Measurements from ENCODE around the gene CD69. TPM values are rescaled to one million over a fixed set of nuclear protein-coding genes. Genes with fewer than 3 reads are reported as not detected.
"Not testable (repeated sequence)": the region's sequence is repeated elsewhere in the genome, so short reads cannot be mapped to it uniquely, and the experiment has no call there.

The CD69 gene
- total RNA-seq, 3 donors from 2014 or later (not counting 1 experiment from before 2014, with no cell fraction given) = 739 to 1,541 (median 990) TPM

GRCh38 chr12:9717070-9717925 is 43.4 kb downstream of the CD69 start:
- DNase-seq = no peak
- H3K27ac Mint-ChIP-seq = no peak overlapping the region
- Histone ChIP-seq H3K27ac (ENCODE audit: low read length) (no peak overlapping the region), H3K4me3 (ENCODE audit: low read length) (no peak overlapping the region), H3K36me3 (ENCODE audit: control insufficient read depth, insufficient read depth, low read length) (no peaks in the 10 kb centered on the region), H3K27me3 (ENCODE audit: control insufficient read depth, insufficient read depth, low read length) (no peaks in the 10 kb centered on the region), H3K4me1 (ENCODE audit: control insufficient read depth, insufficient read depth, low read length) (no peaks in the 10 kb centered on the region), H3K9me3 (ENCODE audit: control insufficient read depth, insufficient read depth, low read length) (no peaks in the 10 kb centered on the region)
- no peak for ATAC-seq
- 97% methylated on average over 13 of the region's 15 CpGs for WGBS (ENCODE audit: insufficient coverage)
- H3K4me3 Mint-ChIP-seq = no peak overlapping the region
- TF ChIP-seq, protein P1, sequence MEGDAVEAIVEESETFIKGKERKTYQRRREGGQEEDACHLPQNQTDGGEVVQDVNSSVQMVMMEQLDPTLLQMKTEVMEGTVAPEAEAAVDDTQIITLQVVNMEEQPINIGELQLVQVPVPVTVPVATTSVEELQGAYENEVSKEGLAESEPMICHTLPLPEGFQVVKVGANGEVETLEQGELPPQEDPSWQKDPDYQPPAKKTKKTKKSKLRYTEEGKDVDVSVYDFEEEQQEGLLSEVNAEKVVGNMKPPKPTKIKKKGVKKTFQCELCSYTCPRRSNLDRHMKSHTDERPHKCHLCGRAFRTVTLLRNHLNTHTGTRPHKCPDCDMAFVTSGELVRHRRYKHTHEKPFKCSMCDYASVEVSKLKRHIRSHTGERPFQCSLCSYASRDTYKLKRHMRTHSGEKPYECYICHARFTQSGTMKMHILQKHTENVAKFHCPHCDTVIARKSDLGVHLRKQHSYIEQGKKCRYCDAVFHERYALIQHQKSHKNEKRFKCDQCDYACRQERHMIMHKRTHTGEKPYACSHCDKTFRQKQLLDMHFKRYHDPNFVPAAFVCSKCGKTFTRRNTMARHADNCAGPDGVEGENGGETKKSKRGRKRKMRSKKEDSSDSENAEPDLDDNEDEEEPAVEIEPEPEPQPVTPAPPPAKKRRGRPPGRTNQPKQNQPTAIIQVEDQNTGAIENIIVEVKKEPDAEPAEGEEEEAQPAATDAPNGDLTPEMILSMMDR (IDR thresholded peaks at IDR 0.05) = no peak
- no peaks in the 10 kb centered on the region for H3K36me3 Mint-ChIP-seq
- H3K27me3 Mint-ChIP-seq (ENCODE audit: low read depth in 2 of 2) = peaks cover 13 to 17% of the 10 kb centered on the region in 2 donors
- no peaks in the 10 kb centered on the region for H3K4me1 Mint-ChIP-seq
- intact Hi-C loops (cut with micrococcal nuclease) = no loop called here
- no peaks in the 10 kb centered on the region for H3K9me3 Mint-ChIP-seq

DNA sequence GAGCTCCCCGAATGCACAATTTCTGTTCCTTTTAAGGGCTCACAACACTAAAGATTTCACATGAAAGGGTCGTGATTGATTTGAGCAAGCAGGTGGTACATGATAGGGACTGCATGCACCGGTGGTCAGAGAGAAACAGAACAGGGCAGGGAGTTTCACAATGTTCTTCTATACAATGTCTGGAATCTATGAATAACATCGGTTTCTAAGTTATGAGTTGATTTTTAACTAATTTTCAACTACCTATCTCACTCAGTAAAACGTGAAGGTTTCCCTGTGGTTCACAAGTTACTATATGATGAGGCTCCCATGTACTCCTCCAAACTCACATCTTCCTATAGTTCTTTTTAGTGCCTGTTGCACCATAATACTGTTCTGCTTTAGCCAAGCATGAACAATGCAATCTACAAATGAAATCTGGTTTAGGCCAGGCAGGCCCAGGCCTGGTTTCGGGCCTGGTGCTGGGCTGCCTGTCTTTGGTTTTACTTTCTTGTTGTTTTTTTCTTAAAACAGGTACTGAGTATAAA is 47.6 kb downstream of the CD69 start:
- H3K4me1 ChIP-seq (ENCODE audit: control insufficient read depth, insufficient read depth, low read length); H3K27me3 ChIP-seq (ENCODE audit: control insufficient read depth, insufficient read depth, low read length); DNase-seq; H3K27ac ChIP-seq (ENCODE audit: low read length); intact Hi-C loops (cut with micrococcal nuclease); H3K9me3 Mint-ChIP-seq; H3K9me3 ChIP-seq (ENCODE audit: control insufficient read depth, insufficient read depth, low read length); H3K36me3 ChIP-seq (ENCODE audit: control insufficient read depth, insufficient read depth, low read length); ATAC-seq; H3K4me3 ChIP-seq (ENCODE audit: low read length); H3K4me3 Mint-ChIP-seq; H3K27ac Mint-ChIP-seq; H3K27me3 Mint-ChIP-seq (ENCODE audit: low read depth in 2 of 2); H3K36me3 Mint-ChIP-seq; H3K4me1 Mint-ChIP-seq: not testable (repeated sequence)
- 71% methylated on average over 3 of the region's 6 CpGs for WGBS (ENCODE audit: insufficient coverage)

DNA sequence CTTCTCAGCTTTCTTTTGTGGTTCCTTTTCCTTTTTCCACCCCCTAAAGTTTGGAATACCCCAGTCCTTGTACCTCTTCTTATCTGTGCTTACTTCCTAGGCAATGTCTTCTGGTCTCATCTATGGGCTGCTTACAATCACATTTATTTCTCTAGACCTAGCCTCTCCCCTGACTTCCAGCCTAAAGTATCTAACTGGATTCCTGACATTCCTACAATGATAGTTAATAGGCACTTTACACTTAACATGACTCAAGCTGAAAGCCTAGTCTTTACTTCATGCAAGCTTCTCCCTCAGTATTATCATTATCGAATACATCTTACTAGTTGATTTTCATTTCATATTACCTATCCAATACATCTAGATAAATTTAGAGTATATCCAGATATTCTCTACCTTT is 49.0 kb downstream of the CD69 start:
- WGBS (ENCODE audit: insufficient coverage) = 100% methylated on average over 1 of the region's 1 CpG
- no peaks in the 10 kb centered on the region for H3K36me3 ChIP-seq (ENCODE audit: control insufficient read depth, insufficient read depth, low read length)
- TF ChIP-seq, protein P1 (IDR thresholded peaks at IDR 0.05) = no peak
- Mint-ChIP-seq H3K27me3 (ENCODE audit: low read depth in 2 of 2) (no peaks in the 10 kb centered on the region), H3K9me3 (no peaks in the 10 kb centered on the region), H3K27ac (no peak overlapping the region), H3K36me3 (no peaks in the 10 kb centered on the region), H3K4me3 (no peak overlapping the region), H3K4me1 (peaks cover 15 to 22% of the 10 kb centered on the region in 2 donors)
- no peak for ATAC-seq
- H3K4me1 ChIP-seq (ENCODE audit: control insufficient read depth, insufficient read depth, low read length) = peaks cover 14% of the 10 kb centered on the region
- intact Hi-C loops (cut with micrococcal nuclease) = no loop called here
- no peak overlapping the region for H3K4me3 ChIP-seq (ENCODE audit: low read length)
- no peaks in the 10 kb centered on the region for H3K9me3 ChIP-seq (ENCODE audit: control insufficient read depth, insufficient read depth, low read length)
- H3K27ac ChIP-seq (ENCODE audit: low read length) = no peak overlapping the region
- H3K27me3 ChIP-seq (ENCODE audit: control insufficient read depth, insufficient read depth, low read length) = no peaks in the 10 kb centered on the region
- no peak for DNase-seq

DNA sequence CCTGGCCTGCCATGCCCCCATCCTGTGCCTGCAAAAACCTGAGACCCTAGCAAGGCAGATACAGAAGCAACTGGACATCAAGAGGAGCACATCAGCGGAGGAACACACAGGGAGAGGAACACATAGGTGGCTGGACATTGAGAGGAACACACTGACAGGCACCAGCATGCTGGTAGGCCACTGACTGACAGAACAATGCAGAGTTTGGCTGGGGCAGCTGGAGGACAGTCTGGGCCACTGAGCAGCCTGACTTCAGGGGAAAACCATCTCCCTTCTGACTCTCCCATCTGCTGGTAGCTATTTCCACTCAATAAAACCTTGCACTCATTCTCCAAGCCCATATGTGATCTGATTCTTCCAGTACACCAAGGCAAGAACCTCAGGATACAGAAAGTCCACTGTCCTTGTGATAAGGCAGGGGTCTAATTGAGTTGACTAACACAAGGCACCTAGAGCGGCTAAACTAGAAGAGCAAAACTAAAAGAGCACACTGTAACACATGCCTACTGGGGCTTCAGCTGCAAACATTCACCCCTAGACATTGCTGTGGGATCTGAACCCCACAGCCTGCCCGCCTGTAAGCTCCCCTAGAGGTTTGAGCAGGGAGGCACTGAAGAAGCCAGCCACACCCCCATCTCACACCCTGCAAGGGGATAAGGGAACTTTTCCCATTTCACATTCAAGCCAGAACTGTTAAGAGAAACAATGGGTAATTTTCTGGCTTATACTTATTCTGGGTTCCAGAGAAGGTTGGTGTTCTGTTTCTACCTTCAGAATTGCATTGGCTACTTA is 49.9 kb downstream of the CD69 start:
- no peak overlapping the region for H3K4me3 Mint-ChIP-seq
- intact Hi-C loops (cut with micrococcal nuclease) = no loop called here
- H3K27ac ChIP-seq (ENCODE audit: low read length) = no peak overlapping the region
- ATAC-seq = no peak
- H3K27ac Mint-ChIP-seq = no peak overlapping the region
- no peaks in the 10 kb centered on the region for H3K27me3 ChIP-seq (ENCODE audit: control insufficient read depth, insufficient read depth, low read length)
- H3K4me1 ChIP-seq (ENCODE audit: control insufficient read depth, insufficient read depth, low read length) = peaks cover 14% of the 10 kb centered on the region
- DNase-seq = no peak
- H3K9me3 Mint-ChIP-seq = no peaks in the 10 kb centered on the region
- no peaks in the 10 kb centered on the region for H3K36me3 ChIP-seq (ENCODE audit: control insufficient read depth, insufficient read depth, low read length)
- H3K9me3 ChIP-seq (ENCODE audit: control insufficient read depth, insufficient read depth, low read length) = no peaks in the 10 kb centered on the region
- H3K4me3 ChIP-seq (ENCODE audit: low read length) = no peak overlapping the region
- WGBS (ENCODE audit: insufficient coverage) = 88% methylated on average over 3 of the region's 3 CpGs
- H3K27me3 Mint-ChIP-seq (ENCODE audit: low read depth in 2 of 2) = no peaks in the 10 kb centered on the region
- H3K36me3 Mint-ChIP-seq = peaks cover 6% of the 10 kb centered on the region
- peaks cover 24 to 31% of the 10 kb centered on the region in 2 donors for H3K4me1 Mint-ChIP-seq
- TF ChIP-seq, protein P1 (IDR thresholded peaks at IDR 0.05) = no peak
